HCT116 (cell line): Measurements from ENCODE around the gene SYTL3. TPM values are rescaled to one million over a fixed set of nuclear protein-coding genes. Genes with fewer than 3 reads are reported as not detected.

Experiments used
- ATAC-seq: fragments of 200-7000 bp; cut with Tn5 transposase; 2 replicates; pipeline ENCODE4 v1.9.1; 2020; ENCODE audit warnings: mild to moderate bottlenecking, moderate library complexity
- BruUV-seq: library from RNA; stranded (reverse); fragments of 400-500 nt; replicated peaks from 2 replicates; lab custom pipeline; 2021; lab: Mats Ljungman, UMichigan
- CTCF ChIA-PET: fragments of 300-600 bp; sonication (Branson Sonifier 250); formaldehyde crosslinking; loops from one replicate; lab custom pipeline; 2021; ENCODE audit warnings: antibody characterized with exemption; lab: Charles Lee
- POLR2A ChIA-PET: fragments of 300-600, 350-600 bp; sonication (Branson Sonifier 250); formaldehyde crosslinking; loops from one replicate; lab custom pipeline; 2021; ENCODE audit warnings: antibody characterized with exemption; lab: Charles Lee
- RAD21 ChIA-PET, 2 experiments: fragments of 300-600 bp; sonication (Branson Sonifier 250); formaldehyde crosslinking; loops; one replicate each; lab custom pipeline; 2023; ENCODE audit warnings: low total read pairs in 2 of 2; ENCODE audit not compliant: uncharacterized antibody in 2 of 2, unreplicated experiment in 2 of 2, low non-redundant PET in 1 of 2; lab: Charles Lee
- DNase-seq: peaks from one replicate; pipeline ENCODE4 v3.0.0-alpha.2; 2010; ENCODE audit warnings: low read depth, low spot score
- H2AFZ ChIP-seq: fragments of 200-600 bp; shearing (Covaris generic), sonication (generic); 2 replicates; pipeline ENCODE4 v1.6.1; 2017; ENCODE audit warnings: low read depth, mixed run types, mixed read lengths, antibody characterized with exemption, low read length; ENCODE audit not compliant: poor library complexity, severe bottlenecking
- H3K27ac ChIP-seq: 2 replicates; pipeline ENCODE4 v1.5.1; 2012; ENCODE audit warnings: low read depth, low read length
- H3K27me3 ChIP-seq: fragments of 200-600 bp; sonication (generic); 2 replicates; pipeline ENCODE4 v1.6.1; 2016; ENCODE audit warnings: mixed run types, low read length, mixed read lengths; ENCODE audit not compliant: insufficient read depth
- H3K36me3 ChIP-seq, 2 experiments: fragments of 200-500 bp in 1 of 2; fragments of 200-600 bp in 1 of 2; sonication (Bioruptor generic) in 1 of 2; sonication (generic) in 1 of 2; 2 replicates each; pipeline versions ENCODE4 v1.5.1 to v1.6.1; 2014 to 2016; ENCODE audit warnings: low read length in 2 of 2, inconsistent platforms in 1 of 2, mixed read lengths in 1 of 2, mixed run types in 1 of 2; ENCODE audit not compliant: insufficient read depth in 2 of 2, control insufficient read depth in 1 of 2
- H3K4me1 ChIP-seq, 2 experiments: fragments of 200-600 bp in 1 of 2; sonication (generic) in 1 of 2; 2 replicates each; pipeline versions ENCODE4 v1.5.1 to v1.6.1; 2012 to 2017; ENCODE audit warnings: low read length in 2 of 2, inconsistent platforms in 1 of 2, mild to moderate bottlenecking in 1 of 2, mixed read lengths in 1 of 2, mixed run types in 1 of 2, moderate library complexity in 1 of 2; ENCODE audit not compliant: insufficient read depth in 2 of 2, control insufficient read depth in 1 of 2
- H3K4me2 ChIP-seq: fragments of 200-600 bp; sonication (generic); 2 replicates; pipeline ENCODE4 v1.6.1; 2017; ENCODE audit warnings: mixed run types, low read length, mixed read lengths
- H3K4me3 ChIP-seq, 2 experiments: fragments of 200-600 bp in 1 of 2; sonication (generic) in 1 of 2; replicated peaks in 1 of 2; 2 replicates each; pipeline ENCODE4 v1.5.1; 2011 to 2016; ENCODE audit warnings: low read length in 2 of 2, control low read depth in 1 of 2, low read depth in 1 of 2, mild to moderate bottlenecking in 1 of 2, mixed read lengths in 1 of 2, mixed run types in 1 of 2
- H3K79me2 ChIP-seq: fragments of 200-600 bp; sonication (generic); 2 replicates; pipeline ENCODE4 v1.6.1; 2017; ENCODE audit warnings: mild to moderate bottlenecking, mixed run types, low read length, moderate library complexity, mixed read lengths; ENCODE audit not compliant: insufficient read depth
- H3K9ac ChIP-seq: fragments of 200-600 bp; sonication (generic); 2 replicates; pipeline ENCODE4 v1.6.1; 2016; ENCODE audit warnings: low read length, mixed read lengths
- H3K9me2 ChIP-seq: fragments of 200-600 bp; sonication (generic), shearing (Covaris generic); 2 replicates; pipeline ENCODE4 v1.6.1; 2017; ENCODE audit warnings: mixed run types, mild to moderate bottlenecking, moderate library complexity; ENCODE audit not compliant: insufficient read depth
- H3K9me3 ChIP-seq, 2 experiments: fragments of 200-500 bp in 1 of 2; fragments of 200-600 bp in 1 of 2; sonication (Bioruptor generic) in 1 of 2; sonication (generic) in 1 of 2; 2 replicates each; pipeline ENCODE4 v1.6.1; 2014 to 2017; ENCODE audit warnings: low read length in 2 of 2, mixed read lengths in 2 of 2, inconsistent platforms in 1 of 2, low read depth in 1 of 2, mild to moderate bottlenecking in 1 of 2, mixed run types in 1 of 2, moderate library complexity in 1 of 2; ENCODE audit not compliant: control insufficient read depth in 1 of 2, insufficient read depth in 1 of 2
- H4K20me1 ChIP-seq: fragments of 200-600 bp; sonication (generic), shearing (Covaris generic); 2 replicates; pipeline ENCODE4 v1.6.1; 2017; ENCODE audit warnings: mixed run types, mild to moderate bottlenecking, moderate library complexity; ENCODE audit not compliant: insufficient read depth
- CBX3 ChIP-seq: IDR thresholded peaks from 2 replicates; pipeline ENCODE4 v1.6.1; 2012; ENCODE audit warnings: low read depth
- CEBPB ChIP-seq: IDR thresholded peaks from 2 replicates; pipeline ENCODE4 v1.6.1; 2012; ENCODE audit warnings: low read depth
- EGR1 ChIP-seq: IDR thresholded peaks from 2 replicates; pipeline ENCODE4 v1.6.1; 2012; ENCODE audit warnings: low read depth
- ELF1 ChIP-seq: IDR thresholded peaks from 2 replicates; pipeline ENCODE4 v1.6.1; 2012; ENCODE audit warnings: low read depth, borderline replicate concordance
- EZH2 ChIP-seq: fragments of 200-600 bp; sonication (generic); IDR thresholded peaks from 2 replicates; pipeline ENCODE4 v1.6.1; 2017; ENCODE audit warnings: antibody characterized with exemption, mixed run types
- EZH2phosphoT487 ChIP-seq: fragments of 200-600 bp; IDR thresholded peaks from 2 replicates; pipeline ENCODE4 v1.6.1; 2018; ENCODE audit warnings: antibody characterized with exemption, borderline replicate concordance
- FOSL1 ChIP-seq: IDR thresholded peaks from 2 replicates; pipeline ENCODE4 v1.6.1; 2012; ENCODE audit warnings: low read depth
- JUND ChIP-seq: IDR thresholded peaks from 2 replicates; pipeline ENCODE4 v1.6.1; 2012
- POLR2AphosphoS5 ChIP-seq: IDR thresholded peaks from 2 replicates; pipeline ENCODE4 v1.6.1; 2011; ENCODE audit warnings: mild to moderate bottlenecking, low read depth, low read length, moderate library complexity
- RAD21 ChIP-seq: IDR thresholded peaks from 2 replicates; pipeline ENCODE4 v1.6.1; 2012; ENCODE audit warnings: low read depth, mild to moderate bottlenecking
- SIN3A ChIP-seq: IDR thresholded peaks from 2 replicates; pipeline ENCODE4 v1.6.1; 2012; ENCODE audit warnings: low read depth
- SP1 ChIP-seq: IDR thresholded peaks from 2 replicates; pipeline ENCODE4 v1.6.1; 2012; ENCODE audit warnings: low read depth
- SRF ChIP-seq: IDR thresholded peaks from 2 replicates; pipeline ENCODE4 v1.6.1; 2012; ENCODE audit warnings: low read depth
- TCF7L2 ChIP-seq: IDR thresholded peaks from 2 replicates; pipeline ENCODE4 v1.7.0; 2011; ENCODE audit warnings: borderline replicate concordance, inconsistent platforms; ENCODE audit not compliant: insufficient read depth, insufficient read length; ENCODE audit errors: extremely low read depth
- YY1 ChIP-seq: IDR thresholded peaks from 2 replicates; pipeline ENCODE4 v1.6.1; 2011; ENCODE audit warnings: low read length, low read depth, moderate library complexity, mild to moderate bottlenecking; ENCODE audit not compliant: insufficient replicate concordance; ENCODE audit errors: extremely low read depth
- ZNF274 ChIP-seq: fragments of 200-500 bp; sonication (Bioruptor generic); IDR thresholded peaks from 2 replicates; pipeline ENCODE4 v1.6.1; 2014; ENCODE audit warnings: mild to moderate bottlenecking, low read depth, low read length, inconsistent platforms
- intact Hi-C: fragments of 100-400 bp; cut with micrococcal nuclease; formaldehyde crosslinking; loops from 2 replicates; pipeline ENCODE4 v1.10.0; 2022
- total RNA-seq: library from RNA; stranded (reverse); gene quantifications from one replicate; pipeline ENCODE4 v1.2.1, GENCODE V29; 2021; ENCODE audit not compliant: unreplicated experiment
- TF ChIP-seq, protein P1 (sequence below): IDR thresholded peaks from 2 replicates; pipeline ENCODE4 v1.6.1; 2012; ENCODE audit warnings: low read depth

Gene SYTL3
- total RNA-seq, 1 experiment from 2014 or later, result 55.3 TPM

DNA sequence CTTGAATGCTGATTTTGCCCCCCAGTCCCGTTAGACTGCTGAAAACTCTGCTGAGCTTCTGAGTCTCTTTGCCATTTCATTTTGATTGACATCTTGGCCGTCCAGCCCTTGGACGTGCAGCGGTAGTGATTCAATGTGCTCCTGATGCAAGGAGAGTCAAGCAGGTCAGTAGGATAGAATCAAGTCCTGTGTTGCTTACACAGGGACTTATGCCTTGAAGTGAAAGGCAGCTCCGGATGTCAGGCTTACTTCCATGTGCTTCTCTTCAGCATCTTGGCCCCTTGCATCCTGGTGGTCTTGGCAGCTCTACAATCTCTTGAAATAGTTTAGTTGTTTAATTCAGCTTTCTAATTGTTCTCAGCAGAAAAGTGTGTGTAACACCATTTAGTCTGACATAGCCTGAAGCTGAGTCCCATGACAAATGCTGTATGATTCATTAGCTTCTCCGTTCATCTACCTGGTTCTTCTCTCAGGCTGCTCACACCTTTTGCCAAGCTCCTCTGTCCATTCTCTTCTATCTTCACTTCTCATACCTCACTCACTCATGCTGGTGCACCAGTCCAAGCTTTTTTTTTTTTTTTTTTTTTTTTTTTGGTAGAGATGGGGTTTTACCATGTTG is 93.3 kb downstream of the SYTL3 start:
- TF ChIP-seq POLR2AphosphoS5 (0 out of 2 replicates have a peak, but pooled peaks have one; percentile 51), EZH2 (no peak), ELF1 (no peak)
- TF ChIP-seq, all 23 proteins: peak for 1
- Histone ChIP-seq H3K27me3 (no peaks in the 10 kb centered on the region), H3K9ac (peak overlapping the region; percentile 32), H4K20me1 (no peaks in the 10 kb centered on the region), H3K4me1 (peaks cover 55 to 83% of the 10 kb centered on the region in 2 experiments), H3K79me2 (peaks cover 82% of the 10 kb centered on the region), H3K4me2 (peak overlapping the region; percentile 18), H2AFZ (no peak overlapping the region), H3K27ac (peak overlapping the region; percentile 54), H3K9me2 (no peaks in the 10 kb centered on the region), H3K4me3 (no peak overlapping the region), H3K36me3 (peaks cover 0 to 28% of the 10 kb centered on the region in 2 experiments; a peak in 2 of 4 replicates), H3K9me3 (peaks cover 0 to 3% of the 10 kb centered on the region in 2 experiments; a peak in 1 of 4 replicates)
- POLR2A ChIA-PET, result interaction anchor here (0.8 to 1.6 kb wide), 11 partner anchors 10 to 535 kb away, joined by 3 to 9 read pairs (median 4); no protein-coding TSS in a partner anchor
- DNase-seq (no peak), ATAC-seq (peak; percentile 64)
- intact Hi-C loops, result no loop called here
- CTCF ChIA-PET, result interaction anchor here (0.8 to 2.2 kb wide), 3 partner anchors 13 to 229 kb away, joined by 3 to 14 read pairs (median 4); no protein-coding TSS in a partner anchor
- TSS peak; percentile 8 for BruUV-seq
- RAD21 ChIA-PET, result interaction anchor here in 1 of 2 experiments (1.1 kb wide), 1 partner anchor 13 kb away, joined by 5 read pairs; no protein-coding TSS in a partner anchor

DNA sequence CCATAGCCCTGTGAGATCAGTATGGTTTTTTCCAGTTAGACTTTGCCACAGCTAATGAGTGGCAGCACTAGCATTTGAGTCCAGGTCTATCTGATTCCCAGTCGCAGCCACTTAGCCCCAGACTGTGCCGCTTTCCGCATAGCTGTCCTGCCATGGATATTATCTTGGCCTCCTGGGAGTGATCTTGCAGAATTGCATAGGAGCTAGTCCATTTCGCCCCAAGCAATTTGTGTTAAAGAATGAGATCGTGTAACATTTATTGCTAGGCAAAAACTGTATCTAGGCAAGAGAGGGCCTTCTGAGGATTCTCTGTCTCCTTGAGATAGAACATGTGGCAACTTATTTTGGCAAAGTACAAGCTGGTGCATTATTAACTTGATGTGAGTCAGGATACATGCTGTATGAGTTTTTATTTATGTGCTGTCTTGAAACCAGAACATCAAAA is 95.2 kb downstream of the SYTL3 start:
- no peak for ATAC-seq
- H3K4me1 ChIP-seq, result peaks cover 40 to 73% of the 10 kb centered on the region in 2 experiments
- H3K9me3 ChIP-seq, result no peaks in the 10 kb centered on the region
- no peak for DNase-seq
- H3K9me2 ChIP-seq, result no peaks in the 10 kb centered on the region
- ChIA-PET RAD21 (interaction anchor here in 1 of 2 experiments (1.2 kb wide), 1 partner anchor 9 kb away, joined by 3 read pairs; no protein-coding TSS in a partner anchor), POLR2A (interaction anchor here (1.0 to 1.3 kb wide), 4 partner anchors 17 to 125 kb away, joined by 3 to 5 read pairs (median 3); no protein-coding TSS in a partner anchor), CTCF (interaction anchor here (1.2 to 1.8 kb wide), 2 partner anchors 27 to 41 kb away, joined by 3 to 5 read pairs; no protein-coding TSS in a partner anchor)
- no peak overlapping the region for H2AFZ ChIP-seq
- H4K20me1 ChIP-seq, result no peaks in the 10 kb centered on the region
- H3K27me3 ChIP-seq, result no peaks in the 10 kb centered on the region
- BruUV-seq, result no TSS peak
- TF ChIP-seq ELF1 (no peak), EGR1 (no peak), SP1 (no peak), SIN3A (no peak), CEBPB (no peak), FOSL1 (no peak), TCF7L2 (no peak), ZNF274 (no peak), YY1 (no peak), RAD21 (no peak), SRF (no peak), JUND (no peak), CBX3 (no peak), EZH2phosphoT487 (no peak)
- TF ChIP-seq, protein P1, sequence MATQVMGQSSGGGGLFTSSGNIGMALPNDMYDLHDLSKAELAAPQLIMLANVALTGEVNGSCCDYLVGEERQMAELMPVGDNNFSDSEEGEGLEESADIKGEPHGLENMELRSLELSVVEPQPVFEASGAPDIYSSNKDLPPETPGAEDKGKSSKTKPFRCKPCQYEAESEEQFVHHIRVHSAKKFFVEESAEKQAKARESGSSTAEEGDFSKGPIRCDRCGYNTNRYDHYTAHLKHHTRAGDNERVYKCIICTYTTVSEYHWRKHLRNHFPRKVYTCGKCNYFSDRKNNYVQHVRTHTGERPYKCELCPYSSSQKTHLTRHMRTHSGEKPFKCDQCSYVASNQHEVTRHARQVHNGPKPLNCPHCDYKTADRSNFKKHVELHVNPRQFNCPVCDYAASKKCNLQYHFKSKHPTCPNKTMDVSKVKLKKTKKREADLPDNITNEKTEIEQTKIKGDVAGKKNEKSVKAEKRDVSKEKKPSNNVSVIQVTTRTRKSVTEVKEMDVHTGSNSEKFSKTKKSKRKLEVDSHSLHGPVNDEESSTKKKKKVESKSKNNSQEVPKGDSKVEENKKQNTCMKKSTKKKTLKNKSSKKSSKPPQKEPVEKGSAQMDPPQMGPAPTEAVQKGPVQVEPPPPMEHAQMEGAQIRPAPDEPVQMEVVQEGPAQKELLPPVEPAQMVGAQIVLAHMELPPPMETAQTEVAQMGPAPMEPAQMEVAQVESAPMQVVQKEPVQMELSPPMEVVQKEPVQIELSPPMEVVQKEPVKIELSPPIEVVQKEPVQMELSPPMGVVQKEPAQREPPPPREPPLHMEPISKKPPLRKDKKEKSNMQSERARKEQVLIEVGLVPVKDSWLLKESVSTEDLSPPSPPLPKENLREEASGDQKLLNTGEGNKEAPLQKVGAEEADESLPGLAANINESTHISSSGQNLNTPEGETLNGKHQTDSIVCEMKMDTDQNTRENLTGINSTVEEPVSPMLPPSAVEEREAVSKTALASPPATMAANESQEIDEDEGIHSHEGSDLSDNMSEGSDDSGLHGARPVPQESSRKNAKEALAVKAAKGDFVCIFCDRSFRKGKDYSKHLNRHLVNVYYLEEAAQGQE, result no peak
- H3K36me3 ChIP-seq, result peaks cover 0 to 27% of the 10 kb centered on the region in 2 experiments; a peak in 2 of 4 replicates
- intact Hi-C loops, result no loop called here
- H3K79me2 ChIP-seq, result peaks cover 66% of the 10 kb centered on the region
- H3K9ac ChIP-seq, result no peak overlapping the region
- peak overlapping the region; percentile 54 for H3K27ac ChIP-seq
- H3K4me2 ChIP-seq, result no peak overlapping the region
- no peak overlapping the region for H3K4me3 ChIP-seq
